K562 (cell line): ENCODE measurements around the gene PRSS57. TPM values are rescaled to one million over a fixed set of nuclear protein-coding genes. Genes with fewer than 3 reads are reported as not detected.

ENCODE experiments used
- ATAC-seq: fragments of 200-7000 bp; cut with Tn5 transposase; 3 replicates; pipeline ENCODE4 v1.9.1; 2020; ENCODE audit warnings: moderate library complexity
- BruUV-seq: library from RNA; stranded (reverse); fragments of 400-500 nt; replicated peaks from 2 replicates; lab custom pipeline; 2021; lab: Mats Ljungman, UMichigan
- CTCF ChIA-PET: fragments of 300-600 bp; formaldehyde crosslinking; extraction: SDS; loops from one replicate; lab custom pipeline; 2021; ENCODE audit warnings: low intra/inter-chr PET ratio; lab: Yijun Ruan, JAX
- POLR2A ChIA-PET: fragments of 300-600, 350-650 bp; sonication (Branson Sonifier 250); formaldehyde crosslinking; extraction: SDS; loops from one replicate; lab custom pipeline; 2021; ENCODE audit warnings: antibody characterized with exemption, inconsistent platforms; lab: Yijun Ruan, JAX
- DNase-seq, 4 experiments: peaks; one replicate each; pipeline versions ENCODE4 v3.0.0 to v3.0.0-alpha.2; 2011 to 2018; ENCODE audit warnings: low spot score in 3 of 4, mixed read lengths in 3 of 4; ENCODE audit errors: extremely low read depth in 1 of 4
- FAIRE-seq: peaks from 2 replicates; lab custom pipeline; 2011; peaks lifted over from hg19 to GRCh38; lab: Jason Lieb, UNC
- H2AFZ ChIP-seq: 2 replicates; pipeline ENCODE4 v1.6.0; 2011; ENCODE audit warnings: low read depth, low read length, control low read depth, inconsistent platforms
- H3K27ac ChIP-seq: fragments of 200-600 bp; 3 replicates; pipeline ENCODE4 v1.8.0; 2011; ENCODE audit warnings: low read depth, mild to moderate bottlenecking, control low read depth, inconsistent platforms, low read length, moderate library complexity, mixed read lengths; ENCODE audit errors: extremely low read depth
- H3K27me3 ChIP-seq, 2 experiments: fragments of 300-600 bp in 1 of 2; 2 replicates in 1 of 2; 3 replicates in 1 of 2; pipeline versions ENCODE4 v1.6.0 to v1.8.0; 2011; ENCODE audit warnings: inconsistent platforms in 2 of 2, low read length in 2 of 2, mild to moderate bottlenecking in 1 of 2, mixed read lengths in 1 of 2, moderate library complexity in 1 of 2; ENCODE audit not compliant: control insufficient read depth in 2 of 2, insufficient read depth in 2 of 2
- H3K36me3 ChIP-seq: fragments of 300-600 bp; 3 replicates; pipeline ENCODE4 v1.8.0; 2011; ENCODE audit warnings: mild to moderate bottlenecking, low read length, inconsistent platforms; ENCODE audit not compliant: control insufficient read depth, insufficient read depth
- H3K4me1 ChIP-seq, 2 experiments: fragments of 200-600 bp in 1 of 2; replicated peaks in 1 of 2; 2 replicates in 1 of 2; 3 replicates in 1 of 2; pipeline versions ENCODE4 v1.5.1 to v1.8.0; 2011; ENCODE audit warnings: inconsistent platforms in 2 of 2, low read length in 2 of 2, mild to moderate bottlenecking in 1 of 2, mixed read lengths in 1 of 2, moderate library complexity in 1 of 2; ENCODE audit not compliant: control insufficient read depth in 2 of 2, insufficient read depth in 2 of 2
- H3K4me2 ChIP-seq: 2 replicates; pipeline ENCODE4 v1.6.1; 2011; ENCODE audit warnings: low read length, control low read depth, inconsistent platforms, mixed read lengths; ENCODE audit not compliant: insufficient read depth
- H3K4me3 ChIP-seq: fragments of 200-600 bp; sonication (generic), shearing (Covaris generic); 2 replicates; pipeline ENCODE4 v1.5.1; 2016; ENCODE audit warnings: control low read depth, inconsistent platforms
- H3K79me2 ChIP-seq: fragments of 200-600 bp; 3 replicates; pipeline ENCODE4 v1.8.0; 2011; ENCODE audit warnings: low read length, inconsistent platforms; ENCODE audit not compliant: control insufficient read depth, insufficient read depth
- H3K9ac ChIP-seq, 2 experiments: 2 replicates each; pipeline versions ENCODE4 v1.6.0 to v1.6.1; 2011; ENCODE audit warnings: low read depth in 2 of 2, low read length in 2 of 2, control low read depth in 1 of 2, inconsistent platforms in 1 of 2, mild to moderate bottlenecking in 1 of 2, mixed read lengths in 1 of 2; ENCODE audit not compliant: insufficient read depth in 1 of 2
- H3K9me1 ChIP-seq: one replicate; pipeline ENCODE4 v1.6.0; 2011; ENCODE audit warnings: inconsistent platforms, mild to moderate bottlenecking, low read length, moderate library complexity; ENCODE audit not compliant: control insufficient read depth, insufficient read depth
- H3K9me3 ChIP-seq: replicated peaks from 2 replicates; pipeline ENCODE4 v1.5.1; 2011; ENCODE audit warnings: low read depth, low read length, inconsistent platforms; ENCODE audit not compliant: control insufficient read depth, insufficient read depth
- H4K20me1 ChIP-seq: replicated peaks from 2 replicates; pipeline ENCODE4 v1.6.1; 2011; ENCODE audit warnings: low read length, inconsistent platforms, mixed read lengths; ENCODE audit not compliant: control insufficient read depth, insufficient read depth
- ARID2 ChIP-seq: fragments of 450-650 bp; IDR thresholded peaks from 2 replicates; pipeline ENCODE4 v1.6.1; 2017; ENCODE audit warnings: antibody characterized with exemption, mild to moderate bottlenecking
- CCNT2 ChIP-seq: IDR thresholded peaks from 2 replicates; pipeline ENCODE4 v1.6.1; 2011; ENCODE audit warnings: borderline replicate concordance, low read depth, mild to moderate bottlenecking, moderate library complexity, mixed read lengths, low read length; ENCODE audit not compliant: insufficient read length; ENCODE audit errors: extremely low read depth
- ESRRB ChIP-seq: fragments of 250-450 bp; sonication (Bioruptor Pico); IDR thresholded peaks from 2 replicates; pipeline ENCODE4 v1.5.0; 2020; ENCODE audit warnings: mild to moderate bottlenecking, moderate library complexity, borderline replicate concordance
- FIP1L1 ChIP-seq: fragments of 200-400 bp; formaldehyde crosslinking; IDR thresholded peaks from 2 replicates; pipeline ENCODE4 v1.6.1; 2018; ENCODE audit warnings: mild to moderate bottlenecking, low read depth, low read length; ENCODE audit not compliant: poor library complexity, severe bottlenecking
- KLF6 ChIP-seq: fragments of 250-450 bp; sonication (Bioruptor Pico); IDR thresholded peaks from 2 replicates; pipeline ENCODE4 v1.4.0; 2020; ENCODE audit warnings: mild to moderate bottlenecking, moderate library complexity, borderline replicate concordance
- MTA1 ChIP-seq: fragments of 450-650 bp; IDR thresholded peaks from 2 replicates; pipeline ENCODE4 v1.6.1; 2017; ENCODE audit warnings: borderline replicate concordance
- SIN3A ChIP-seq, 2 experiments: fragments of 150-350 bp in 1 of 2; IDR thresholded peaks; 2 replicates each; pipeline ENCODE4 v1.6.1; 2011 to 2016; ENCODE audit warnings: borderline replicate concordance in 2 of 2, low read depth in 2 of 2, low read length in 2 of 2, mild to moderate bottlenecking in 2 of 2, moderate library complexity in 2 of 2; ENCODE audit not compliant: control insufficient read depth in 1 of 2
- ZNF592 ChIP-seq: fragments of 450-650 bp; IDR thresholded peaks from 2 replicates; pipeline ENCODE4 v1.6.1; 2017; ENCODE audit warnings: antibody characterized with exemption, mild to moderate bottlenecking
- WGBS: fragments of 100-300 bp; shearing (Covaris generic); methylation state at CpG from one replicate; pipeline ENCODE4 v1.1.6; 2016; ENCODE audit warnings: low coverage, mixed read lengths; ENCODE audit not compliant: insufficient coverage; ENCODE audit errors: missing lambda C conversion rate; 5-methylcytosine and 5-hydroxymethylcytosine counted together
- in situ Hi-C: fragments of 300-500 bp; cut with MboI; formaldehyde crosslinking; loops from 4 replicates; pipeline ENCODE4 v1.15.0; 2018; ENCODE audit warnings: inconsistent platforms, mixed read lengths
- intact Hi-C: fragments of 100-400 bp; cut with micrococcal nuclease; formaldehyde crosslinking; loops from 2 replicates; pipeline ENCODE4 v1.14.2; 2022
- polyA plus RNA-seq, 8 experiments: library from polyadenylated mRNA; depleted of rRNA in 4 of 8; stranded (reverse) in 5 of 8; unstranded in 3 of 8; fragments of >200 nt; fragmentation: Nextera tagmentation in 2 of 8; fragmentation: Illumina TruSeq in 1 of 8; extraction: Ambion mirVana in 2 of 8; extraction: Trizol in 1 of 8; gene quantifications; 2 replicates each; pipeline versions ENCODE4 v1.2.1 to v1.2.3, GENCODE V29; 2011 to 2014; ENCODE audit warnings: inconsistent platforms in 1 of 8, missing spikeins in 1 of 8
- total RNA-seq, 7 experiments: library from RNA; depleted of rRNA in 6 of 7; stranded (reverse); fragments of >200 nt in 6 of 7; fragmentation: Illumina TruSeq in 2 of 7; extraction: Trizol in 2 of 7; gene quantifications; 2 replicates each; pipeline versions ENCODE4 v1.2.1 to v1.2.3, GENCODE V29; 2011 to 2021; ENCODE audit warnings: low replicate concordance in 1 of 7
- TF ChIP-seq, protein P1 (sequence below): fragments of 250-450 bp; sonication (Bioruptor Pico); IDR thresholded peaks from 2 replicates; pipeline ENCODE4 v1.5.0; 2020; ENCODE audit warnings: mild to moderate bottlenecking, borderline replicate concordance

The PRSS57 gene
- total and polyA plus RNA-seq, 9 of the 15 experiments (the other 6 are each of a cell fraction or from before 2014, with no cell fraction given) = 0.06 to 2.5 (median 1.3) TPM; not detected in 3

- intact Hi-C loops (loop anchor here (1.0 to 10.0 kb wide), 2 partner anchors 69 to 150 kb away; partner anchors contain the start of gene HCN2), in situ Hi-C loops (loop anchor here (5.0 kb wide), 1 partner anchor 67 kb away; no protein-coding TSS in a partner anchor)
- Histone ChIP-seq H3K36me3 (no peaks in the 10 kb centered on the region), H3K4me2 (no peak overlapping the region), H3K79me2 (no peaks in the 10 kb centered on the region), H3K4me1 (peaks cover 0 to 71% of the 10 kb centered on the region in 2 experiments; a peak in 2 of 5 replicates), H3K9me1 (no peaks in the 10 kb centered on the region), H3K27ac (no peak overlapping the region), H3K9ac (no peak overlapping the region), H3K9me3 (no peaks in the 10 kb centered on the region), H3K4me3 (no peak overlapping the region), H3K27me3 (no peaks in the 10 kb centered on the region), H2AFZ (no peak overlapping the region), H4K20me1 (no peaks in the 10 kb centered on the region)
- CTCF ChIA-PET = interaction anchor here (1.5 to 2.5 kb wide), 2 partner anchors 70 to 151 kb away, joined by 4 to 19 read pairs; no protein-coding TSS in a partner anchor
- TF ChIP-seq KLF6 (CRISPR knock-in tag) (no peak), FIP1L1 (no peak), SIN3A (IDR thresholded peaks at IDR 0.05; ENCODE audit: borderline replicate concordance in 2 of 2, control insufficient read depth in 1 of 2, low read depth in 2 of 2, low read length in 2 of 2) (no peak), ARID2 (no peak), CCNT2 (no peak), ESRRB (CRISPR knock-in tag) (no peak), MTA1 (no peak), ZNF592 (no peak)
- TF ChIP-seq, protein P1, sequence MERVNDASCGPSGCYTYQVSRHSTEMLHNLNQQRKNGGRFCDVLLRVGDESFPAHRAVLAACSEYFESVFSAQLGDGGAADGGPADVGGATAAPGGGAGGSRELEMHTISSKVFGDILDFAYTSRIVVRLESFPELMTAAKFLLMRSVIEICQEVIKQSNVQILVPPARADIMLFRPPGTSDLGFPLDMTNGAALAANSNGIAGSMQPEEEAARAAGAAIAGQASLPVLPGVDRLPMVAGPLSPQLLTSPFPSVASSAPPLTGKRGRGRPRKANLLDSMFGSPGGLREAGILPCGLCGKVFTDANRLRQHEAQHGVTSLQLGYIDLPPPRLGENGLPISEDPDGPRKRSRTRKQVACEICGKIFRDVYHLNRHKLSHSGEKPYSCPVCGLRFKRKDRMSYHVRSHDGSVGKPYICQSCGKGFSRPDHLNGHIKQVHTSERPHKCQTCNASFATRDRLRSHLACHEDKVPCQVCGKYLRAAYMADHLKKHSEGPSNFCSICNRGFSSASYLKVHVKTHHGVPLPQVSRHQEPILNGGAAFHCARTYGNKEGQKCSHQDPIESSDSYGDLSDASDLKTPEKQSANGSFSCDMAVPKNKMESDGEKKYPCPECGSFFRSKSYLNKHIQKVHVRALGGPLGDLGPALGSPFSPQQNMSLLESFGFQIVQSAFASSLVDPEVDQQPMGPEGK = no peak
- WGBS = 76% methylated on average over 11 of the region's 13 CpGs
- POLR2A ChIA-PET = interaction anchor here (0.6 to 1.3 kb wide), 3 partner anchors 19 to 149 kb away, joined by 3 to 5 read pairs (median 5); no protein-coding TSS in a partner anchor
- DNase-seq (no peak), FAIRE-seq (no peak), ATAC-seq (no peak)
- no TSS peak for BruUV-seq
These were observed 39.5 kb upstream of the PRSS57 start for GRCh38 chr19:734716-735115.
